Measurements from ENCODE around the gene ADCY9.

The ADCY9 gene

DNA sequence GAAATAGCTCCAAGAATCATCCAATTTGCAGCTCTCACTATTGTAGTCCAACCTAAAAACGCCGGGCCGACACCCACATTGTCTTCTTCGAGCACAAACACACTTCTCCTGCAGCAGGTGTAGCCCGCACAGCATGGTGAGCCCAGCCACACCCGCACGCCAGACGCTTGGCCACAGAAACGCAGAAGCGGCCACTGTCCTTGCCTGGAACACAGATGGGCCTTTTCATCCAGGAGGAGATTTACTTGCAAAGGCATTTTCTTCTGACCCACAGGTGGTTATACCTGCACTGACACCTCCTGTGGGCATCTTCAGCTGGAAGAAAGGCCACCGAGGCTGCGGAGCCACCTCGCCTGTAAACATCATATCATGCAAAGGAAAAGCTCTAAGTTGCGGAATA lies 98.4 kb downstream of the ADCY9 start:
- Histone ChIP-seq H3K9me2 (replicated peaks; ENCODE audit: insufficient read depth, low read length) (no peaks in the 10 kb centered on the region), H3K4me2 (ENCODE audit: low read depth, low read length, poor library complexity, severe bottlenecking) (no peak overlapping the region), H3K27ac (ENCODE audit: low read depth, low read length) (no peak overlapping the region), H3F3A (ENCODE audit: insufficient read depth) (no peaks in the 10 kb centered on the region), H3K27me3 (ENCODE audit: low read length) (no peaks in the 10 kb centered on the region), H3K9ac (ENCODE audit: low read length) (no peak overlapping the region), H2AFZ (ENCODE audit: low read depth, low read length, severe bottlenecking) (no peak overlapping the region), H3K79me2 (ENCODE audit: insufficient read depth, low read length) (no peaks in the 10 kb centered on the region), H4K20me1 (ENCODE audit: low read depth, low read length) (no peaks in the 10 kb centered on the region), H3K9me3 (ENCODE audit: insufficient read depth, low read length) (no peaks in the 10 kb centered on the region), H3K4me3 (ENCODE audit: insufficient read depth, low read length, poor library complexity, severe bottlenecking) (no peak overlapping the region), H3K36me3 (ENCODE audit: low read length) (no peaks in the 10 kb centered on the region)
- TF ChIP-seq EZH2phosphoT487 (conservative IDR thresholded peaks at IDR 0.05; ENCODE audit: low read length) = no peak
- TF ChIP-seq, protein P1, sequence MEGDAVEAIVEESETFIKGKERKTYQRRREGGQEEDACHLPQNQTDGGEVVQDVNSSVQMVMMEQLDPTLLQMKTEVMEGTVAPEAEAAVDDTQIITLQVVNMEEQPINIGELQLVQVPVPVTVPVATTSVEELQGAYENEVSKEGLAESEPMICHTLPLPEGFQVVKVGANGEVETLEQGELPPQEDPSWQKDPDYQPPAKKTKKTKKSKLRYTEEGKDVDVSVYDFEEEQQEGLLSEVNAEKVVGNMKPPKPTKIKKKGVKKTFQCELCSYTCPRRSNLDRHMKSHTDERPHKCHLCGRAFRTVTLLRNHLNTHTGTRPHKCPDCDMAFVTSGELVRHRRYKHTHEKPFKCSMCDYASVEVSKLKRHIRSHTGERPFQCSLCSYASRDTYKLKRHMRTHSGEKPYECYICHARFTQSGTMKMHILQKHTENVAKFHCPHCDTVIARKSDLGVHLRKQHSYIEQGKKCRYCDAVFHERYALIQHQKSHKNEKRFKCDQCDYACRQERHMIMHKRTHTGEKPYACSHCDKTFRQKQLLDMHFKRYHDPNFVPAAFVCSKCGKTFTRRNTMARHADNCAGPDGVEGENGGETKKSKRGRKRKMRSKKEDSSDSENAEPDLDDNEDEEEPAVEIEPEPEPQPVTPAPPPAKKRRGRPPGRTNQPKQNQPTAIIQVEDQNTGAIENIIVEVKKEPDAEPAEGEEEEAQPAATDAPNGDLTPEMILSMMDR (IDR thresholded peaks at IDR 0.05; ENCODE audit: insufficient read depth, low read length, poor library complexity, severe bottlenecking) = no peak

DNA sequence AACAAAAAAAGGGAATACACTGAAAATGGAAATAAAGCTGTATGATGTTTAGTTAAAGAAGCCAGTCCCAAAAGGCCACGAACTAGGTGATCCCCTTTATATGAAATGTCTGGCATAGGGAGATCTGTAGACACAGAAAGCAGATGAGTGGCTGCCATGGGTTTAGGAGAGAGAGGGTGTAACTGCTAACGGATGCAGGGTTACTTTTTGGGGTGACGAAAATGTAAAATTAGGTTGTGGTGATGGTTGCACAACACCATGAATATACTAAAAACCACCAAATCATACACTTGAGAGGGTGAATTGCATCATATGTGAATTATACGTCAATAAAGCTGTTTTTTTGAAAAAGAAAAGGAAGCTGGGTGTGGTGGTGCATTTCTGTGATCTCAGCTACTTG lies 99.6 kb downstream of the ADCY9 start:
- Histone ChIP-seq H3K27ac (ENCODE audit: low read depth, low read length) (no peak overlapping the region), H2AFZ (ENCODE audit: low read depth, low read length, severe bottlenecking) (no peak overlapping the region), H3K4me3 (ENCODE audit: insufficient read depth, low read length, poor library complexity, severe bottlenecking) (no peak overlapping the region)

DNA sequence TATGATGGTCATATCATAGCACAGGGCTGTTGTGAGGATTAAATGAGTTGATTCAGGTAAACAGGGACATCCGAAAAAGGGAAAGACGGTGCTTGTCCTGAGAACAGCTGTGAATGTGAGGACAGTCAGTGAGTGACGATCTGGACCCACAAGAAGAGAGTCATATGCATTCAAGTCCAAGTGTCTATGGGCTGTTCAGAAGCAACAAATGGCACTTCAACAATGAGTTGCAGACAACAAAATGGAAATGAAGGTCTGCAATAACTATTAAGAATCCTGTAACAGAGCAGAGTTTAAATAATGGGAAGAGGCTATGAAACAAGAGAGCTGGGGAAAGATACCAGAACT lies 100.3 kb downstream of the ADCY9 start:
- H3K36me3 ChIP-seq (ENCODE audit: low read length) = no peaks in the 10 kb centered on the region
- no peak overlapping the region for H3K4me3 ChIP-seq (ENCODE audit: insufficient read depth, low read length, poor library complexity, severe bottlenecking)
- H3K9me2 ChIP-seq (replicated peaks; ENCODE audit: insufficient read depth, low read length) = no peaks in the 10 kb centered on the region
- no peaks in the 10 kb centered on the region for H3F3A ChIP-seq (ENCODE audit: insufficient read depth)
- H3K9ac ChIP-seq (ENCODE audit: low read length) = no peak overlapping the region
- H3K79me2 ChIP-seq (ENCODE audit: insufficient read depth, low read length) = no peaks in the 10 kb centered on the region
- H3K27me3 ChIP-seq (ENCODE audit: low read length) = no peaks in the 10 kb centered on the region
- H3K4me2 ChIP-seq (ENCODE audit: low read depth, low read length, poor library complexity, severe bottlenecking) = no peak overlapping the region
- TF ChIP-seq, protein P1 (IDR thresholded peaks at IDR 0.05; ENCODE audit: insufficient read depth, low read length, poor library complexity, severe bottlenecking) = no peak
- TF ChIP-seq EZH2phosphoT487 (conservative IDR thresholded peaks at IDR 0.05; ENCODE audit: low read length) = no peak
- H3K9me3 ChIP-seq (ENCODE audit: insufficient read depth, low read length) = no peaks in the 10 kb centered on the region
- no peak overlapping the region for H2AFZ ChIP-seq (ENCODE audit: low read depth, low read length, severe bottlenecking)
- H4K20me1 ChIP-seq (ENCODE audit: low read depth, low read length) = no peaks in the 10 kb centered on the region
- no peak overlapping the region for H3K27ac ChIP-seq (ENCODE audit: low read depth, low read length)

More for the DNA sequence above, 99.6 kb downstream of the ADCY9 start:
- TF ChIP-seq EZH2phosphoT487 (conservative IDR thresholded peaks at IDR 0.05; ENCODE audit: low read length) = no peak
- TF ChIP-seq, protein P1 (IDR thresholded peaks at IDR 0.05; ENCODE audit: insufficient read depth, low read length, poor library complexity, severe bottlenecking) = no peak
- Histone ChIP-seq H3F3A (ENCODE audit: insufficient read depth) (no peaks in the 10 kb centered on the region), H3K36me3 (ENCODE audit: low read length) (no peaks in the 10 kb centered on the region), H4K20me1 (ENCODE audit: low read depth, low read length) (no peaks in the 10 kb centered on the region), H3K79me2 (ENCODE audit: insufficient read depth, low read length) (no peaks in the 10 kb centered on the region), H3K9ac (ENCODE audit: low read length) (no peak overlapping the region), H3K4me2 (ENCODE audit: low read depth, low read length, poor library complexity, severe bottlenecking) (no peak overlapping the region), H3K9me2 (replicated peaks; ENCODE audit: insufficient read depth, low read length) (no peaks in the 10 kb centered on the region), H3K27me3 (ENCODE audit: low read length) (no peaks in the 10 kb centered on the region), H3K9me3 (ENCODE audit: insufficient read depth, low read length) (no peaks in the 10 kb centered on the region)

Measured in SU-DHL-6 (cell line).